ENCODE results near the gene MEGF10.

Gene MEGF10

DNA sequence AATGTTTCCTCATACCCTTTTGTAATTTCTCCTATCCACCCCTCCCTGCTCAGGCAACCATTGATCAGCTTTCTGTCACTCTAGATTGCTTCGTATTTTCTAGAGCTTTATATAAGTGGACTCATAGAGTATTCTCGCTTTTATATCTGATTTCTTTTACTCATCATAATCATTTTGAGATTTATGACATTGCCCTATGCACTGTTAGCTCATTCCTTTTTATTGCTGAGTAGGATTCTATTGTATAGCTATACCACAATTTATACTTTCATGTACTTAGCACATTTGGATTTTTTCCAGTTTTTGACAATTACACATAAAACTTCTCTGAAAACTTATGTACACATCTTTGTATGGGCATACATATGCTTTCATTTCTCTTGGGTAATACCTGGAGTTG lies 68.9 kb downstream of the MEGF10 start:
- Histone ChIP-seq H3K4me1 (ENCODE audit: control insufficient read depth in 1 of 2, insufficient read depth in 2 of 2, low read length in 2 of 2) (peaks cover 10 to 15% of the 10 kb centered on the region in 2 donors), H3K4me3 (ENCODE audit: low read depth in 1 of 2, low read length in 2 of 2) (no peak overlapping the region), H3K27ac (ENCODE audit: low read depth, low read length) (no peak overlapping the region), H3K9ac (ENCODE audit: low read depth in 1 of 2, low read length in 2 of 2) (no peak overlapping the region), H3K27me3 (ENCODE audit: control insufficient read depth in 1 of 2, insufficient read depth in 2 of 2, low read length in 2 of 2) (no peaks in the 10 kb centered on the region), H3K9me3 (ENCODE audit: control insufficient read depth in 1 of 2, low read length in 2 of 2) (no peaks in the 10 kb centered on the region), H3K36me3 (ENCODE audit: control insufficient read depth in 1 of 2, insufficient read depth in 2 of 2, low read length in 2 of 2) (no peaks in the 10 kb centered on the region)

DNA sequence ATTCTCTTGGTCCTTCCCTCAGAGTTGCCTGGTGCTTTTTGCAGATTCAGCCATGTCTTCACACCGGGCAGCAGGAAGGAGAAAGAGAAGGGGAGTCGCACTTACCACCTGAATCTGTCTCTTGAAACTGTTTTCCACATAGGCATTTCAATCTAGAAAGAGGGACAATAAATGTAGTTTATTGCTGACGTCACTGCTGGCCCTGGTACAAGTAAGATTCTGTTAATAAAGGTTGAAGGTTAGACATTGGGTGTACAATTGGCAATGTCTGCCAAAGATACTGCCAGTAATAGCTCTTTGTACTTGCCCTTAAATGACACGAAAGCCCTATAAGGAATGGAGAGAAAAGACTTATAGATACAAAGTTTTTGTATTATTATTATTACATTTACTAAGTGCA lies 72.8 kb downstream of the MEGF10 start:
- no peaks in the 10 kb centered on the region for H3K9me3 ChIP-seq (ENCODE audit: control insufficient read depth in 1 of 2, low read length in 2 of 2)
- no peak overlapping the region for H3K9ac ChIP-seq (ENCODE audit: low read depth in 1 of 2, low read length in 2 of 2)
- no peak overlapping the region for H3K4me3 ChIP-seq (ENCODE audit: low read depth in 1 of 2, low read length in 2 of 2)

DNA sequence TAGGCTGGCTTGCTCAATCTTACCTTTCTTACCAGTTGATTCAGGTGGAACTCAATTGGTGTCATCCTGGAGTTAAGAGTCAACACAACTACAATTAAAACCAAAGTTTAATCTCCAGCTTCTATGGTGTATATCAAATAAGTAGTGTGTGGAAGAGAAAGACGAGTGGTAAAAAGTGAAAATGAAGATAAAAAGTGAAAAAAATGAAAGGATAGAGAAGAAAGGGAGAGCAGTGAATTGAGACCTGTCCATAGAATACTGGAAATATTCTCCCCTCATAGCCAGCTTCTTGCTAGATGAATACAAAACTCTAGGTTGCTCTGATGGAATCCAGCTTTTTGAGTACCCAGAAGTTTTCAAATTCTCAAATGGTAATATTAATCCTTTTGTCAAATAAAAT lies 76.4 kb downstream of the MEGF10 start:
- H3K4me1 ChIP-seq (ENCODE audit: control insufficient read depth in 1 of 2, insufficient read depth in 2 of 2, low read length in 2 of 2), result peaks cover 11 to 12% of the 10 kb centered on the region in 2 donors
- no peaks in the 10 kb centered on the region for H3K27me3 ChIP-seq (ENCODE audit: control insufficient read depth in 1 of 2, insufficient read depth in 2 of 2, low read length in 2 of 2)

More for the DNA sequence above, 72.8 kb downstream of the MEGF10 start:
- Histone ChIP-seq H3K27ac (ENCODE audit: low read depth, low read length) (no peak overlapping the region), H3K27me3 (ENCODE audit: control insufficient read depth in 1 of 2, insufficient read depth in 2 of 2, low read length in 2 of 2) (no peaks in the 10 kb centered on the region), H3K36me3 (ENCODE audit: control insufficient read depth in 1 of 2, insufficient read depth in 2 of 2, low read length in 2 of 2) (no peaks in the 10 kb centered on the region), H3K4me1 (ENCODE audit: control insufficient read depth in 1 of 2, insufficient read depth in 2 of 2, low read length in 2 of 2) (peaks cover 12 to 17% of the 10 kb centered on the region in 2 donors)

DNA sequence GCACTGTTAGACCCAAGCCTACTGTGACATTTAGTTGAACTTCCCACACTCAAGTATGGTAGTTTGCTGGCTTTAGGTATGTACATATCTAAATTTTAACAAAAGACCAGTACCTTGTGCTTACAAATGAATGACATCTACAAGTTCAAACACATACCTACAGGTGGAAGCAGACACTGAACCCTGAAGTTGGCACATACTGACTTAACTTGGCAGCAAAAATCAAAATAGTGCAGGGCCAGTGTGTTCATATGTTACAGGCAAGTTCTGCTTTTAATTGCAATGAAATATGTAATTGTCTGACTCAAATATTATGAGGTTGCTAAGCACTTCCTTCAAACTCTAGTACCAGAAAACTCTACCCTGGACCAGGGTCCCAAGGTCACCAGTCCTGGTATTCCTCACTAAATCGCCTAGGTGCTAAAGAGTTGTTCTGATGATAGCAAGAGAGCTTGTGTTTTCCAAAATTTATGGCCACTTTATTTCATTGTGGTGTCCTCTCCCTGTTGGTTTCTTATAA lies 77.4 kb downstream of the MEGF10 start:
- no peaks in the 10 kb centered on the region for H3K9me3 ChIP-seq (ENCODE audit: control insufficient read depth in 1 of 2, low read length in 2 of 2)
- H3K4me3 ChIP-seq (ENCODE audit: low read depth in 1 of 2, low read length in 2 of 2), result no peak overlapping the region
- H3K27ac ChIP-seq (ENCODE audit: low read depth, low read length), result no peak overlapping the region
- no peaks in the 10 kb centered on the region for H3K27me3 ChIP-seq (ENCODE audit: control insufficient read depth in 1 of 2, insufficient read depth in 2 of 2, low read length in 2 of 2)
- peaks cover 8 to 12% of the 10 kb centered on the region in 2 donors for H3K4me1 ChIP-seq (ENCODE audit: control insufficient read depth in 1 of 2, insufficient read depth in 2 of 2, low read length in 2 of 2)
- H3K9ac ChIP-seq (ENCODE audit: low read depth in 1 of 2, low read length in 2 of 2), result no peak overlapping the region
- no peaks in the 10 kb centered on the region for H3K36me3 ChIP-seq (ENCODE audit: control insufficient read depth in 1 of 2, insufficient read depth in 2 of 2, low read length in 2 of 2)

More for the DNA sequence above, 76.4 kb downstream of the MEGF10 start:
- Histone ChIP-seq H3K9ac (ENCODE audit: low read depth in 1 of 2, low read length in 2 of 2) (no peak overlapping the region), H3K27ac (ENCODE audit: low read depth, low read length) (no peak overlapping the region), H3K36me3 (ENCODE audit: control insufficient read depth in 1 of 2, insufficient read depth in 2 of 2, low read length in 2 of 2) (no peaks in the 10 kb centered on the region), H3K4me3 (ENCODE audit: low read depth in 1 of 2, low read length in 2 of 2) (no peak overlapping the region), H3K9me3 (ENCODE audit: control insufficient read depth in 1 of 2, low read length in 2 of 2) (no peaks in the 10 kb centered on the region)

DNA sequence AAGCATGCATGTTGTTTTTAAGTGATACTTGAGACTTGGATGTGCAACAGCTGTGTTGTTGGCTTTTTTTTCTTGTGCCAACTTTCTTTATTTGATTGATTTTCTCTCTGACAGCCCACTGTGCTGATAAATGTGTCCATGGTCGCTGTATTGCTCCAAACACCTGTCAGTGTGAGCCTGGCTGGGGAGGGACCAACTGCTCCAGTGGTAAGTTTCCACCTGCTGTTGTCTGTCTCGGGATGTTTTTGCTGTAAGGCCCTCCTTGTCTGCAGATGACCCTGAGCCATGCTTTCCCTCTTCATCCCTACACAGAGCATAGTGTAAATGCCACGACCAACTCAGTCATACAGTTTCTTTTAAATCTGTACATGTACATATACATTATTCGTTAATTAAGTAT lies 79.2 kb downstream of the MEGF10 start:
- Histone ChIP-seq H3K4me3 (ENCODE audit: low read depth in 1 of 2, low read length in 2 of 2) (no peak overlapping the region), H3K4me1 (ENCODE audit: control insufficient read depth in 1 of 2, insufficient read depth in 2 of 2, low read length in 2 of 2) (peaks cover 4 to 6% of the 10 kb centered on the region in 2 donors), H3K9me3 (ENCODE audit: control insufficient read depth in 1 of 2, low read length in 2 of 2) (no peaks in the 10 kb centered on the region)

DNA sequence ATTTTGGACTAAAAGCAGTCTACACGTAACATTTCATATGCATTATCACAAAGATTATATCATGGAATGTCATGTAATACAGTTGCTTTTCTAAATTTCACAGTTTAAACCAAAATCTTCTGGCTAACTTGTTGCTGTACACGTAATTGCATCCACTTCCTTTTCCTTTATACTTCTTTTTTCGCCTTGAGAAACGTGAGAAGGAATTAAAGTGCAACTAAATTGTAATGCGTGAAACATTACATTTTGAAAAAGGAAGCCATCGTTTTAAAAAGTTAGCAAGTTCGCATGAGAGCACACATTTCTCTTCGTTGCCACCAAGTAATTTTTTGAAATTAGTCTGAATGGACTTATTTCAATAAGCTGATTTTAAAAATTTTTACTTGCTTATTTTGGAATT lies 80.0 kb downstream of the MEGF10 start:
- Histone ChIP-seq H3K36me3 (ENCODE audit: control insufficient read depth in 1 of 2, insufficient read depth in 2 of 2, low read length in 2 of 2) (no peaks in the 10 kb centered on the region), H3K9ac (ENCODE audit: low read depth in 1 of 2, low read length in 2 of 2) (no peak overlapping the region), H3K4me1 (ENCODE audit: control insufficient read depth in 1 of 2, insufficient read depth in 2 of 2, low read length in 2 of 2) (peaks cover 4 to 6% of the 10 kb centered on the region in 2 donors), H3K4me3 (ENCODE audit: low read depth in 1 of 2, low read length in 2 of 2) (no peak overlapping the region), H3K27me3 (ENCODE audit: control insufficient read depth in 1 of 2, insufficient read depth in 2 of 2, low read length in 2 of 2) (no peaks in the 10 kb centered on the region), H3K9me3 (ENCODE audit: control insufficient read depth in 1 of 2, low read length in 2 of 2) (no peaks in the 10 kb centered on the region), H3K27ac (ENCODE audit: low read depth, low read length) (no peak overlapping the region)

More for the DNA sequence above, 79.2 kb downstream of the MEGF10 start:
- Histone ChIP-seq H3K9ac (ENCODE audit: low read depth in 1 of 2, low read length in 2 of 2) (no peak overlapping the region), H3K27ac (ENCODE audit: low read depth, low read length) (no peak overlapping the region), H3K27me3 (ENCODE audit: control insufficient read depth in 1 of 2, insufficient read depth in 2 of 2, low read length in 2 of 2) (no peaks in the 10 kb centered on the region), H3K36me3 (ENCODE audit: control insufficient read depth in 1 of 2, insufficient read depth in 2 of 2, low read length in 2 of 2) (no peaks in the 10 kb centered on the region)

DNA sequence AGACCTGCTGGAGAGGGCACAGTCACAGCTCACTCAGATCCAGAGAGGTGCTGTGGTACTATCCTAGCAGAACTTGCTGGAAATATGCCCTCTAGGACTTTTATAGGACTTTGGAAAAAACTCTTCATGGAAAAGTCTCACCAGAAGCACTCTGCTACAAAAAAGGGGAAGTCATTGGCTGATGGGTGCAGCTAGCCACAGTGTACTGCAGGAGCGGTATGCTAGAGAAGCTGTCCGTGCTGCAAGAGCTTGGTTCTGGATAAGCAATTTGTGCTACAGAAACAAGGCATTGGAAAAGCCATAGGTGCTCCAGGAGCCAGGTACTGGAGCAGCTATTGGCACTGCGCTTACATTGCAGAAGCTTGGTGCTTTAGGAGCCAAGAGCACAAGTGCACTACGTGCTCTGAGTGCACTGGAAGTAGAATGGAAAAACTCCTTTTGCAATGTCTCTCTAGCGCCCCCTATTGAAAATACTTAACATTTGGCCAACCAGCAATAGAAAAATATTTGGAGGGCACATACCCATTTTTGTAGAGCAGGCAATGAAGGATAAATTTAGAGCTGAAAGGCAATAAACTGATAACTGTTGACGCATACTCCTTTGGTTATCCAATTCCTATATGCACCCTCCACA lies 83.4 kb downstream of the MEGF10 start:
- Histone ChIP-seq H3K9me3 (ENCODE audit: control insufficient read depth in 1 of 2, low read length in 2 of 2) (no peaks in the 10 kb centered on the region), H3K9ac (ENCODE audit: low read depth in 1 of 2, low read length in 2 of 2) (no peak overlapping the region), H3K27me3 (ENCODE audit: control insufficient read depth in 1 of 2, insufficient read depth in 2 of 2, low read length in 2 of 2) (no peaks in the 10 kb centered on the region), H3K4me1 (ENCODE audit: control insufficient read depth in 1 of 2, insufficient read depth in 2 of 2, low read length in 2 of 2) (peaks cover 0 to 6% of the 10 kb centered on the region in 2 donors), H3K27ac (ENCODE audit: low read depth, low read length) (no peak overlapping the region), H3K4me3 (ENCODE audit: low read depth in 1 of 2, low read length in 2 of 2) (no peak overlapping the region), H3K36me3 (ENCODE audit: control insufficient read depth in 1 of 2, insufficient read depth in 2 of 2, low read length in 2 of 2) (no peaks in the 10 kb centered on the region)

DNA sequence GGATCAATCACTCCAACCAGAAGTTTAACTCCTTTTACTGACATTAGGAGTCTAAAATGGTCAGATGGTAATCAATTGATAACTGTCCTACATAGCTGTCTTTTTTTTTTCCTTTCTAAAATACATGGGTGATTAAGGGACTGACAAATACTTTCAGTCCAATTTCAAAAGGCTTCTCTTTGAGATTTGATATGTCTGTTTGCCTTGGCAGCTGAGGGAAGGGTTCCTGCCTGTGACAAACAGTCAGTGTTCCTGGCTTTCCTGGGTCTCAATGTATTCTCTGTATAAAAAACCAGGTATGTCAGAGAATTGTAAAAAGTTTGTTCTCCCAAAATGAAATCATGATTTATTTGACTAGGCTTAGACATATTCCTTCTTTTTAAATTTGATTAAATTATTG lies 84.5 kb downstream of the MEGF10 start:
- no peak overlapping the region for H3K9ac ChIP-seq (ENCODE audit: low read depth in 1 of 2, low read length in 2 of 2)
- H3K27me3 ChIP-seq (ENCODE audit: control insufficient read depth in 1 of 2, insufficient read depth in 2 of 2, low read length in 2 of 2), result no peaks in the 10 kb centered on the region
- H3K4me3 ChIP-seq (ENCODE audit: low read depth in 1 of 2, low read length in 2 of 2), result no peak overlapping the region
- H3K9me3 ChIP-seq (ENCODE audit: control insufficient read depth in 1 of 2, low read length in 2 of 2), result no peaks in the 10 kb centered on the region
- no peak overlapping the region for H3K27ac ChIP-seq (ENCODE audit: low read depth, low read length)
- no peaks in the 10 kb centered on the region for H3K36me3 ChIP-seq (ENCODE audit: control insufficient read depth in 1 of 2, insufficient read depth in 2 of 2, low read length in 2 of 2)
- H3K4me1 ChIP-seq (ENCODE audit: control insufficient read depth in 1 of 2, insufficient read depth in 2 of 2, low read length in 2 of 2), result peaks cover 0 to 6% of the 10 kb centered on the region in 2 donors

DNA sequence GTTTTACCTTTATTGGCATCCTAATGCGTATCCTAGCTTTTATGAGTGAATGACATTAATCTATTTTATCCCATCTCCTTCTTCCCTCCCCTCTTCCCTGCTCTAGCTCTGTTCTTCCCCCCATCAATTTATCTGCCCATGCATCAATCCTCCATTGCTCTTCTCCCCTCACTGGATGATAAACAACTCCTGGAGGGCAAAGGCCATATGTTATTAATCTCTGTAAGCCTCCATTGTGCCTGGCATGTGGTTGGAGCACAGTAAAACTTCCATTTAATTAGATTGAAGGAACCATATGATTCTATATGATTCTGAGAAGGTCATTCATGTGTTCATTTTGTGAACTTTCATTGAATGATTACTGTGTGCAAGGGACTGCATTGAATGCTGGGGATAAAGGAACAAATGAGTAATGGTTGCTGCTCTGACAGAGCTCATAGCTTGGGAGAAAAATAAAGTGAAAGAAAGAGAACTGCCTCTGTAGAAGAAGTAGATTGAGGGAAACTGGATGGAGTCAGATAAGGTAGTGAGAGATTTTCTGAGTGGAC lies 85.0 kb downstream of the MEGF10 start:
- Histone ChIP-seq H3K36me3 (ENCODE audit: control insufficient read depth in 1 of 2, insufficient read depth in 2 of 2, low read length in 2 of 2) (no peaks in the 10 kb centered on the region), H3K9me3 (ENCODE audit: control insufficient read depth in 1 of 2, low read length in 2 of 2) (no peaks in the 10 kb centered on the region), H3K27ac (ENCODE audit: low read depth, low read length) (no peak overlapping the region), H3K27me3 (ENCODE audit: control insufficient read depth in 1 of 2, insufficient read depth in 2 of 2, low read length in 2 of 2) (no peaks in the 10 kb centered on the region), H3K4me3 (ENCODE audit: low read depth in 1 of 2, low read length in 2 of 2) (no peak overlapping the region), H3K4me1 (ENCODE audit: control insufficient read depth in 1 of 2, insufficient read depth in 2 of 2, low read length in 2 of 2) (peaks cover 0 to 6% of the 10 kb centered on the region in 2 donors), H3K9ac (ENCODE audit: low read depth in 1 of 2, low read length in 2 of 2) (no peak overlapping the region)

DNA sequence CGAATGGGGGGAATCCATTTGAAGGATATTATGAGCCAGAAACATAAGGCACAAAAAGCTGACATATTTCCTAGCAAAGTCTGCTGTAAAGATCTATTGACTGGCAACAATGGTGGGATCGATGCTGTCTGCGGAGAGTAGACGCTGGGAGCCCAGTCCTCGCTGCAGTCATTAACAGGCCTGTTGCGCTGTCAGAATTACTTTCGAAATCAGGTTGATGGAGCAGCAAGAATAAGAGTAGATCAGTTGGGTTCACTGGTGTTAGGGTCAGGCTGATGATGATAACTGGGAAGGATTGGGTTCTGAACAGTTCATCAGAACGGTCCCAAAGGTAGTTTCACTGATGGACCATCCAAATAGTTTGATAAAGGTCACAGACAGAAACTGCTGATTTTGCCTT lies 87.1 kb downstream of the MEGF10 start:
- Histone ChIP-seq H3K9ac (ENCODE audit: low read depth in 1 of 2, low read length in 2 of 2) (no peak overlapping the region), H3K27ac (ENCODE audit: low read depth, low read length) (no peak overlapping the region), H3K36me3 (ENCODE audit: control insufficient read depth in 1 of 2, insufficient read depth in 2 of 2, low read length in 2 of 2) (no peaks in the 10 kb centered on the region), H3K27me3 (ENCODE audit: control insufficient read depth in 1 of 2, insufficient read depth in 2 of 2, low read length in 2 of 2) (no peaks in the 10 kb centered on the region), H3K4me1 (ENCODE audit: control insufficient read depth in 1 of 2, insufficient read depth in 2 of 2, low read length in 2 of 2) (peaks cover 0 to 6% of the 10 kb centered on the region in 2 donors), H3K4me3 (ENCODE audit: low read depth in 1 of 2, low read length in 2 of 2) (no peak overlapping the region), H3K9me3 (ENCODE audit: control insufficient read depth in 1 of 2, low read length in 2 of 2) (no peaks in the 10 kb centered on the region)
